ENCODE measurements around the gene GAS6.
"Not testable (repeated sequence)": the region's sequence is repeated elsewhere in the genome, so short reads cannot be mapped to it uniquely, and the experiment has no call there.

Gene GAS6

DNA sequence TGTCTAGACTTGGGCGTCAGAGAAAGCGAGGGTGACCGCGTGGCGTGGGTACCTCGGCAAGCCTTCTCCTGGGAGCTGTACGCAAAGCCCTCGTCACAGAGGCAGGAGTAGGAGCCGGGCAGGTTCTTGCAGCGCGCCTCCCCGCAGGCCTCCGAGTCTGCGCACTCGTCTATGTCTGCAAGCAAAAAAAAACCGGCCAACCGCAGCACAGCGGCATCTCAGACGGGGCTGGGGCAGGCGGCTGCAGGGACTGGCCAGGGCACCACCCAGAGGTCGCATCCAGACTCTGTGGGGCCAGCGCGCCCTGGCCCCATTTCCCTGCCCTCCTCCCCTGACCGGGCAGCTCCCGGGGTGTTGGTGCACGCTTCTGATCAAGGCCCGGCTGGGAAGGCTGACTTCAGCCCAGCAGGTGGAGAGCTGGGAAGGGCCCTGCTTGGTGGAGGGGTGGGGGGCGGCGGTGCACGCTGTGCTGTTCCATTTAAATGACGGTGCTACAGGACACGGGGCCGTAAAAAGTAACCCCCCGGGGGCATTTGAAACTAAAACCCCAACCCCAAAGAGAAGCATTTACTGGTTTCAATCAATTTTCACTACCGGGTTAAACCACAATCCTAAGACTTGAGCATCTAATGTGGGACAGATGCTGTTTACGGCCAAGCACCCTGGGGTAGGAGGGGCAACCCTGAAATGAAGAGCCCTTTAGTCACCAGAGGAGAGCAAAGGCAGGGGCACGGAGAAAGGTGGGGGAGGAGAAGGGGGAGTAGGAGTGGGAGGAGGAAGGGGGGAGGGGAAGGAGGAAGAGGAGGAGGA is 28.2 kb downstream of the GAS6 start:
- no peak for FAIRE-seq

- no peak for FAIRE-seq
Measured at GRCh38 chr13:113834496-113835200, 29.2 kb downstream of the GAS6 start.

- not testable (repeated sequence) for FAIRE-seq
Measured at GRCh38 chr13:113834006-113834405, 29.9 kb downstream of the GAS6 start.

DNA sequence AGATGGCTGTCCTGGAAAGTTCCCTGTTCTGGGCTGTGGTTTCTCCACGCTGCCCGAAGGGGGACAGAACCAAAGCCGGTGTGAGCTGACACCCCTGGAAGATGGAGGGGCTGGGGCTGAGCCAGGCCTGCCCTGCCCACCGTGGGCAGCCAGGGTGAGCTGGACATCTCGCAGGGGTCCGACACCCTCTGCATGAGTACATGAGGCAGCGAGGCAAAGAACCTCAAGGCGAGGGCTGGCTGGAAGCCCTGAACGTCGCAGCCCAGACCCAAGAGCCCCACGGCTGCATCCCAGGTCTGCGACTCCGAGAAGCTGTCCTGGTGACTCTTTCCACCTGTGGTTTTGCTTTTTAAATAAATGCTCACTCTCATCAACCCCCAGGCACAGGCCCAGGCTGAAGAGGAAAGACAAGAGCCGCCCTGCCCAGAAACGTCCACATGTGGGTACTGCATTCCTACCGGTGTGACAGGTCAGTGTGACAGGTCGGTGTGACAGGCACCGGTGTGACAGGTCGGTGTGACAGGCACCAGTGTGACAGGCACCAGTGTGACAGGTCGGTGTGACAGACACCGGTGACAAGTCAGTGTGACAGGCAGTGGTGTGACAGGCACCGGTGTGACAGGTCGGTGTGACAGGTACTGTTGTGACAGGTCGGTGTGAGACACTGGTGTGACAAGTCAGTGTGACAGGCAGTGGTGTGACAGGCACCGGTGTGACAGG is 30.6 kb downstream of the GAS6 start:
- no peak for FAIRE-seq

GRCh38 chr13:113832631-113833030 is 31.2 kb downstream of the GAS6 start:
- no peak for FAIRE-seq

DNA sequence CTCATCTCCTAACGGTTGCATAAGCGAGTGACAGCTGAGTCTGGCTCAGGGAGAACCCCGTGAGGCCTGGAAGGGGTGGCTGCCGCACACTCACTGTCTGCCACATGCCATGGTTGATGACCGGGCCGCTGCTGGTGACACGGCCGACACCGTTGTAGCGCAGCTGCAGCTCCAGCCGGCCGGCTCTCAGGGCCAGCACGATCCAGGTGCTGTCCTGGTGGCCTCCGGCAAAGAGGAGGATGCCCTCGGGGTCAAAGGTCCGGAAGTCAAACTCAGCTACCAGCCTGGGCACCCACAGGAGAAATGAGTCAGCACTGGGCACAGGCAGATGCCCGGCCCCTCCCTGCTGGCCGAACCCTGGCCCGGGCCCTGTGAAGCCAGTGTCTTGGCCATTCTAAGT is 31.7 kb downstream of the GAS6 start:
- no peak for FAIRE-seq

- no peak for FAIRE-seq
Measured at GRCh38 chr13:113831061-113831460, 32.8 kb downstream of the GAS6 start.

GRCh38 chr13:113830426-113830950 is 33.4 kb downstream of the GAS6 start:
- not testable (repeated sequence) for FAIRE-seq

DNA sequence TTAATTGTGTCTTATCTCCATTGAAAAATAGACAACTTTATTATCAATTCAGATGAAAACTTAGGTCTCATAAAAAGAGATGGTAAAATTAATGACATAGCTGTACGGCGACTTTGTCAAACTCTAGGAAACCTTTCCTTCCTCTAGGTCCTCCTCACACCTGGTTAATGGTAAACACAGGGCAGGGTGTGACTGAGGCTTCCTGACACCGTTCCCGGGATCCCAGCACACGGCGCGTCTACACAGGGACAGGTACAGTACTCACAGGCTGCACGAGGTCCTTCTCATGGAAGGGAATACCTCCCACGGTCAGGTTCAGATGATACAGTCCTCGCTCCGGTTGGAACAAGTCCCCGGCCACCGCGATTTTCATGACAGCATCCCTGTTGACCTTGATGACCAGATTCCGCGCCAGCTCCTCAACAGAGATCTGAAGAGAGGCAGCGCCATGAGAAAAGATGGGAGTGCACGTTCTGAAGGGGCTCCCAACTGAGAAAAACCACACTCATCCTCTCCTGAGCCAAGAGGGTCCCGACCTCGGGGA is 35.5 kb downstream of the GAS6 start:
- no peak for FAIRE-seq

DNA sequence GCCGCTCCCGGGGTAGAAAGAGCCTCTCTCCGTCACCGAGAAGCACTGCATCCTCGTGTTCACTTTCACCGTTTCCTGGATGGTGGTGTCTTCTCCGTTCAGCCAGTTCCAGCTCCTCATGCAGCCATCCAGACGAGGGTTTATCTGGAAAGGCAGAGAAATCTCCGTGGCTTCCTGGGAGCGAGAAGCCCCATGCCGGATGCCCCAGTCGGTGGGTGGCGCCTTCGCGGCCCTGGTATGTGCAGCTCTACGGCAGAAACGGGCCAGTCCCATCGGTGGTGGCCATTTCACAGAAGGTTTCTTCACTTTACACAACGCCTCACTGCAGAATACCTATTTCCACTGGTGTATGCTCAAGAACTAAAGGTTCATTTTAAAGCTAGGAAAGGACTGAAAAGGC is 36.9 kb downstream of the GAS6 start:
- FAIRE-seq, result no peak

GRCh38 chr13:113826446-113826845 is 37.4 kb downstream of the GAS6 start:
- FAIRE-seq, result not testable (repeated sequence)

DNA sequence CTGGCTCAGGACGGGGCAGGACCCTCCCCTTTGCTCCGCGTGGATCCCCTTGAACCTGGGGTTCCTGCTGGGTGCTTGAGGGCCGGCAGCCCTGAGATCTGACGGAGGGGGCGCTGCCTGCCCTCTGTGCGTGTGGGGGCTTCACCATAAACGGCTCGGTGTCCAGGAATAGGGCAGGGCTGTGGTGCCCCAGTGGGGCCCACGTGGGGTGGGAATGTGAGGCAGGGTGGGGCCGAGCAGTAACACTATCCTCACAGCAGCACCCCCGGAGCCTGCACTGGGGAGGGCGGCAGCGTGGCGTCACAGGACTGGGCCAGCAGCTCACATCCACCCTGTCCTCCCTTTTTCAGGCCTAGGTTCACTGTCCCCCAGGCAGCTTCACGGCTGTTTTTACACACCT is 38.0 kb downstream of the GAS6 start:
- no peak for FAIRE-seq

GRCh38 chr13:113823771-113824170 is 40.1 kb downstream of the GAS6 start:
- no peak for FAIRE-seq

GRCh38 chr13:113822956-113823744 is 40.7 kb downstream of the GAS6 start:
- no peak for FAIRE-seq

GRCh38 chr13:113822266-113822665 is 41.6 kb downstream of the GAS6 start:
- FAIRE-seq, result no peak

- FAIRE-seq, result no peak
Measured at GRCh38 chr13:113821847-113822246, 42.0 kb downstream of the GAS6 start.

GRCh38 chr13:113820813-113821651 is 42.8 kb downstream of the GAS6 start:
- FAIRE-seq, result no peak

DNA sequence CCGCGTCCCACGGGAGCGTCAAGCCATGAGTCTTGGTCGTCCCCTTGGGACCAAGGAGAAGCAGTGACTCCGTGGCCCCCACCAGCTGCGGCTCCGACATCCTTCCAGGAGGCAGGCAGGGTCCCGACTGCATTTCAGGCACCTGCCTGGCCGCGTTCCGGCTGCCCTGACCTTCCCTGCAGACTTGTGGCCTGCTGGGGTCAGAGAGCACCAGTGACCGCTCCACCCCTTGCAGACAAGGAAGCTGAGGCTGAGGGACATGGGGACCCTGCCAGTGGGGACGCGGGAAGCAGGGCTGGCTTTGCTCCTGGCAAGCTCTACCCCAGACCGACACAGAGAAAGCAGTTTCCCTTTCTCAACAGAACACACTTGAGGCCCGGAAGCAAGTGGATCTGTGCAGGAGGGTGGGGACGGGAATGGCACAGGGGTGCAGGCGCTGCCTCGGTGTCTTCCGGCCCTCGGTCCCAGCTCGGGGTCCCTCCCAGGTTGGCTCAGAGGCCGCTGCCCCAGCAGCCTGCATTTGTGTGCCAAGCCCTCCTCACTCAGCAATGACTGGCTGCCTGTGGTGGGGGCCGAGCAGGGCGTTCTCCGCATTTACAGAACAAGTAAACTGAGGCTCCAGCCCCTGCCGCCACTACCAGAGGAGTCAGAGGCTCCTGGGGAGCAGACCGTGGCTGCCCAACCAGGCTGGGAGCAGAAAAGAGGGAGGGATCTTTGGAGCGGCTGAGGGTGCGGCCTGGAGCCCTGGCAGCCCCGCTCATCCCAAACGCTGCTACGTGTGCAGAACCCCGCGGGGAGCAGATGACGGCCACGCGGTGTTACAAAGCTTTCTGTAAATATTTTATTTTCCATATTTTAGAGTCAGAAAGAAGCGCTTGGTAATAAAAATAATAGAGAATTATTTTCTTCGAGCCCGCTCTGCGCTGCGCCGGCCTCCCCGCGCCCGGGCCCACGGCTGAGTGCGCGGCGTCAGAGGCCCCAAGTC is 43.9 kb downstream of the GAS6 start:
- no peak for FAIRE-seq

- no peak for FAIRE-seq
Measured at GRCh38 chr13:113819341-113819730, 44.5 kb downstream of the GAS6 start.

DNA sequence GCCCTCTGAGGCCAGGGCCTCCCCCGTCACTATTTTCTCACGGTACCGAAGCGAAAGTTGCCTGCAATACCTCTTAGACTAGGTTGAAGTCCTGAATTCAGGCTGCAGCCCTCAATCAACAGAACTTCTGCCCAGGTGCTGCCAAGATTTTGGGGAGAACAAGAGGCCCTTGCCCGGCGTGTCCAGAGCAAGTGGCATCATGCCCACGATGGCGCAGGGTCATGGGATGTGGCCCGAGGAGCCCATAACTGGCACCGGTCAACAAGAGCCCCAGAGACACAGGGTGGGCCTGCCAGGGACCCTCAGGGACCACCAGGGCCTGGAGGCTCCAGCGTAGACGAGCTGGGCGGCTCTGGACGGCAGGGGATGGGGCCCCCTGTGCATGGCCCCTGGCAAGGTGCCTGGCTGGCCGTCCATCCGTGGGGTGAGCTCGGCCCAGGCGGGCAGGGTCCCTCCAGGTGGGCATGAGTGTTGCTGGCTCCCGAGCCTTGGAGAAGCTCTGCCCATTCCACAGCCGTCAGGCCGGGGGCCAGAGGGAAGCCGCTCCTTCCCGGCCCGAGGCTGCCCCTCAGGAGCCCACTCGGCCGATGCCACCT is 45.1 kb downstream of the GAS6 start:
- no peak for FAIRE-seq

Data from TTC549 (cell line).